ENCODE results near the gene AK4.

GRCh38 chr1:65237503-65237902 is 89.5 kb downstream of the AK4 start:
- TF ChIP-seq CTCF (IDR thresholded peaks at IDR 0.05; ENCODE audit: poor library complexity): no peak
- no peak for TF ChIP-seq EZH2 (IDR thresholded peaks at IDR 0.05; ENCODE audit: borderline replicate concordance)
